GM13977 (cell line): ENCODE results near the gene TPD52L1.

ENCODE experiments used
- DNase-seq: peaks from one replicate; pipeline ENCODE4 v3.0.0; 2012; ENCODE audit warnings: low spot score
- in situ Hi-C: fragments of 300-500 bp; cut with MboI; formaldehyde crosslinking; loops from one replicate; pipeline ENCODE4 v1.12.0; 2022; ENCODE audit warnings: low sequenced_read_pairs, low pct_unique_long_range_greater_than_20kb, mixed read lengths, inconsistent platforms; ENCODE audit not compliant: unreplicated experiment
- TF ChIP-seq, protein P1 (sequence below): IDR thresholded peaks from 2 replicates; pipeline ENCODE4 v1.5.1; 2012; ENCODE audit warnings: mild to moderate bottlenecking, control low read depth; ENCODE audit not compliant: insufficient read depth; ENCODE audit errors: extremely low read depth, missing control alignments

Gene TPD52L1

DNA sequence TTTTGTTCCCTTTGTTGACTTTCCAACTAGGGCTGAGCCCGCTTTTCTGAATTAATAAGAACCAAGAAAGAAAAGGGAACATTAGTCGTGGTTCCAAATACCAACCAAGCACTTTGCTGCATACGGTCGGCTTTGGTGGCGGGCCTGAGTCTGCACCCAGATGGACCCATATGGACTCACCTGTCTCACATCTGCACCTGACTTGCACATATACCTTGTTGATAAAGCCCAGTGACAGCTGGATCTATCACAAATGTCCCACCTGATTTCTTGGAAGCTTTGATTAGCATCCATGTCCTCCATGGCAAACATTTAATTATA lies 39.0 kb downstream of the TPD52L1 start:
- TF ChIP-seq, protein P1, sequence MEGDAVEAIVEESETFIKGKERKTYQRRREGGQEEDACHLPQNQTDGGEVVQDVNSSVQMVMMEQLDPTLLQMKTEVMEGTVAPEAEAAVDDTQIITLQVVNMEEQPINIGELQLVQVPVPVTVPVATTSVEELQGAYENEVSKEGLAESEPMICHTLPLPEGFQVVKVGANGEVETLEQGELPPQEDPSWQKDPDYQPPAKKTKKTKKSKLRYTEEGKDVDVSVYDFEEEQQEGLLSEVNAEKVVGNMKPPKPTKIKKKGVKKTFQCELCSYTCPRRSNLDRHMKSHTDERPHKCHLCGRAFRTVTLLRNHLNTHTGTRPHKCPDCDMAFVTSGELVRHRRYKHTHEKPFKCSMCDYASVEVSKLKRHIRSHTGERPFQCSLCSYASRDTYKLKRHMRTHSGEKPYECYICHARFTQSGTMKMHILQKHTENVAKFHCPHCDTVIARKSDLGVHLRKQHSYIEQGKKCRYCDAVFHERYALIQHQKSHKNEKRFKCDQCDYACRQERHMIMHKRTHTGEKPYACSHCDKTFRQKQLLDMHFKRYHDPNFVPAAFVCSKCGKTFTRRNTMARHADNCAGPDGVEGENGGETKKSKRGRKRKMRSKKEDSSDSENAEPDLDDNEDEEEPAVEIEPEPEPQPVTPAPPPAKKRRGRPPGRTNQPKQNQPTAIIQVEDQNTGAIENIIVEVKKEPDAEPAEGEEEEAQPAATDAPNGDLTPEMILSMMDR, result no peak
- DNase-seq, result no peak
- in situ Hi-C loops, result no loop called here

DNA sequence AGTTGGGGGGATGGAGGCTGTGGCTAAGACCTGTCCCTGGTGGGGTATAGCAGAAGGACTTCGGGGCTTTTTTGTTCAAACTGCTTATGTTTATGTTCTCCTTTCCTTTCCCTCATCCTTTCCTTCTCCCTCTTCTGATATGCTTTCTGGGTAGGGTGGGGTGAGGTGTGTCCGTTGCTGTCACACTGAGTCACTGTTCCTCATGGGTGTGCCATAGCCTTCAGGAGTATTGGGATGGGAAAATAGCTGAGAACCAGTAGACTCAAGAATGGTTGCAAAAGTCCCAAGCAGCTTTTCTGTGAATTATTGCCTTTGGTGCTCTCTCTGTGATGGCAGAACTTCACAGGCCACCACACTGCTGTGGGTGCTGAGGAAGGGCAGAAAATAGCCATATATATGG lies 39.6 kb downstream of the TPD52L1 start:
- TF ChIP-seq, protein P1, result no peak
- in situ Hi-C loops, result no loop called here
- no peak for DNase-seq

DNA sequence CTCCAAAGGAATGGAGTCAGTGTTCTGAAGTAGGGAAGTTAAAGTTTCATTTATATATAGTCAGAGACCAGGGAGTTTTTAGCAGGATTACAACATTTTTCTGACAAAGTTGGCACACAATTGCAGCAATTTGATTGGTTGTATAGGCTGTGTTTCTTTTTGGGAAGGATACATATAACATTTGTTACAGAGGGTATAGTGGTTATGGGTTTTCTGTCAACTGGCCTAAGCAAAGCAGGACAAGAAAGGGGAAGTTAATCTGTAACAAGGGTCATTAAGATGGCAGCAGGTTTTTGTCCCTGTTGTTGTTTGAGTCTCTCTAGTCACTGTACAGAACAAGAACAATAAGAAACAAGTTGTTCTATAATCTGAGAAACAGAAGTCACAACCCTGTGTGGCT lies 41.4 kb downstream of the TPD52L1 start:
- TF ChIP-seq, protein P1, result no peak
- no peak for DNase-seq
- in situ Hi-C loops, result no loop called here

DNA sequence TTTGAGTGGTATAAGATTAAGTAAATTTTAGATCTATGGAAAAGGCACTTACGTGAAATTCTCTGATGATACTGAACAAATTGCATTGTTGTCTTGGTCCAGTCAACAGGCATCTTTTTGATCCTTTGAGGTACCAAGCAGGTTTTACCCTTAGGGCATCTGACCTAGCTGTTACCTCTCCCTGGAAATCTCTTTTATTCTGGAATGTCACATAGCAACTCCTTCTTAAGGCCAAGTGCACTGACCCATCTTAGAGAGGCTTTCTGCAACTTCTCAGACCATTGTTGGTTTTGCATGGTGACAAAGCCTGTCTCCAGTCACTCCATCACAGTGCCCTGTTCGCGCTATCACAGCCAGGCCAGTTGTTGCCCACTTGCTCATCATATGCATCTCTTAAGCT lies 42.0 kb downstream of the TPD52L1 start:
- TF ChIP-seq, protein P1, result no peak
- in situ Hi-C loops, result no loop called here
- no peak for DNase-seq

DNA sequence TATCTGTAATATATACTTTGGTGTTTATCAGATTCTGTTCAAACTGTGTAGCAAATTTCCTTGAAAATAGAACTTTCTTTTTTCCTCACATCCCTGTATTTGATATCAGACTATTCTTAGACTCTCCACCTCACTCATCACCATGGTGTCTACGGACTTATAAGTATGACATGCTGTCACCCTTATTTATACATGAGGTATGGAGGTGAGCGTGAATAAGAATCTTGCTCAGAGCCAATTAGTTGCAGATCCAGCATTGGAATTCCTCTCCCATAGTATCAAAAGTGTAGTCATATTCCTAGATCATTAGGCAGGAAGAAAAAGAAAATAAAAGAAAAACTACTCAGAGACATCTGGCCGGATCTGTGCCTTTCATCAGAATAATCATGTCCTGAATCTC lies 43.0 kb downstream of the TPD52L1 start:
- TF ChIP-seq, protein P1, result no peak
- DNase-seq, result no peak
- in situ Hi-C loops, result no loop called here

DNA sequence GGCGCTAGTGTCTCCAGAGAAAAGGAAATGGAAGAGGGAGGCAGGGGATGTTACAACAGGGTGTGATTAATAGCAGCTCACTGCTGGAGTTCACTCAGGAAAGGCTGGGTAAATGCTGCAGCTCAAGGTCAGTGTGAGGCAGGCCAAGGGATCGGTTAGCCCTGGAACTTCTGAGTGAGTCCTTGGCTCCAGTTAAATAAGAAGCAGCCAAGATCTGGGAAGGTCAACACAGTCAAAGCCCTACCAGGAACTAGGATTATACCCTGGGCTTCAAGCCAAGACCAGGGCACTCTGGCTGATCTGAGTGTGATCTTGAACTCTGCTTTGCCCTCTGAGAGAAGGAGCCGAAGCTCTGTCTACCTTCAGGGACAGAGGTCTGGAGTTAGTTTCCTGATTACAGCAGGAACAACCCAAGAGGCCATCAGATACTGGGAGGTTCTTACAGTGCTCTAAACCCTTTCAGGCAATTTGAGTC lies 44.3 kb downstream of the TPD52L1 start:
- no peak for DNase-seq
- in situ Hi-C loops, result no loop called here
- TF ChIP-seq, protein P1, result no peak

DNA sequence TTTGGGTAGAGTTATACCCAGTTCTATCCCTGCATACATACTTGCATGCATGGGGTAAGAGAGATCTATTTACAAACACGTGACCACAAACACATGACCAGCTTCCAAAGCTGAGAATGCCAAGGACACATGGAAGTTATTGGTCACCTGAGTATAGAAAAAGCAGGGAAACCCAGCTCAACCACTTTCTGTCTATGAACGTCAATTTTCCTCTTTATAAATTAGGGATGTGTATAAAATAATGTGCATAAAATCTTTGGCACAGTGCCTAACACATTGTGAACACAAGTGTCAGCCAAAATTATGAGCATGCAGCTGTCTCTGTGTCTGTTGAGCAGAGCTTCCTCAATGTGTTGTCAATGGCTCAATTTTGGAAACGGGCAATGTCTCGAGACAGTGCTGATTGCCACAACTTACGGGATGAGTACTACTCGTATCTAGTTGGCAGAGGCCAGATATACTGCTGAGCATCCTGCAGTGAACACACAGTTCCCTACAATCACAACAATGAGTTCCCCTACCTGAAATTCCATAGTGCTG lies 44.9 kb downstream of the TPD52L1 start:
- in situ Hi-C loops, result no loop called here
- no peak for DNase-seq
- TF ChIP-seq, protein P1, result no peak
